H1 (cell line): ENCODE measurements around the gene SERINC4. TPM values are rescaled to one million over a fixed set of nuclear protein-coding genes. Genes with fewer than 3 reads are reported as not detected.

Experiments used
- CTCF ChIA-PET: fragments of 300-600 bp; sonication (Branson Sonifier 250); formaldehyde crosslinking; loops from one replicate; lab custom pipeline; 2021; ENCODE audit not compliant: partially characterized antibody; lab: Charles Lee
- POLR2A ChIA-PET: fragments of 300-600 bp; sonication (Branson Sonifier 250); formaldehyde crosslinking; loops from one replicate; lab custom pipeline; 2021; ENCODE audit warnings: inconsistent platforms; ENCODE audit not compliant: partially characterized antibody; lab: Charles Lee
- DNase-seq, 2 experiments: peaks; one replicate each; pipeline versions ENCODE4 v3.0.0 to v3.0.0-alpha.2; 2010 to 2022; ENCODE audit warnings: low spot score in 2 of 2, low read depth in 1 of 2, mixed read lengths in 1 of 2
- FAIRE-seq: peaks from 2 replicates; lab custom pipeline; 2011; peaks lifted over from hg19 to GRCh38; lab: Jason Lieb, UNC
- H2AFZ ChIP-seq: 2 replicates; pipeline ENCODE4 v1.8.1; 2012; ENCODE audit warnings: low read length, inconsistent platforms
- H2AK5ac ChIP-seq: 2 replicates; pipeline ENCODE4 v1.6.1; 2013; ENCODE audit warnings: low read depth, low read length
- H2BK120ac ChIP-seq: replicated peaks from 2 replicates; pipeline ENCODE3; 2013; ENCODE audit warnings: low read depth, low read length, inconsistent platforms
- H2BK12ac ChIP-seq: 2 replicates; pipeline ENCODE4 v1.6.1; 2013; ENCODE audit warnings: low read depth, low read length
- H2BK15ac ChIP-seq: 2 replicates; pipeline ENCODE4 v1.6.1; 2013; ENCODE audit warnings: low read length
- H2BK20ac ChIP-seq: 2 replicates; pipeline ENCODE4 v1.6.1; 2013; ENCODE audit warnings: low read length
- H2BK5ac ChIP-seq: 2 replicates; pipeline ENCODE4 v1.6.1; 2013; ENCODE audit warnings: low read depth, low read length
- H3K14ac ChIP-seq: 2 replicates; pipeline ENCODE4 v1.6.1; 2013; ENCODE audit warnings: inconsistent platforms; ENCODE audit not compliant: insufficient read length
- H3K18ac ChIP-seq: 2 replicates; pipeline ENCODE4 v1.6.1; 2013; ENCODE audit warnings: low read length; ENCODE audit errors: extremely low read depth
- H3K23ac ChIP-seq: 2 replicates; pipeline ENCODE4 v1.6.1; 2013; ENCODE audit warnings: inconsistent platforms; ENCODE audit not compliant: insufficient read length
- H3K23me2 ChIP-seq: 2 replicates; pipeline ENCODE4 v1.6.1; 2013; ENCODE audit warnings: low read depth, low read length
- H3K27ac ChIP-seq: 2 replicates; pipeline ENCODE4 v1.6.1; 2011; ENCODE audit warnings: low read depth, low read length, inconsistent platforms
- H3K27me3 ChIP-seq, 4 experiments: replicated peaks in 1 of 4; 1 replicate in 1 of 4; 2 replicates in 3 of 4; pipeline versions ENCODE4 v1.6.1 to v1.8.1; 2011 to 2013; ENCODE audit warnings: low read length in 3 of 4, mild to moderate bottlenecking in 3 of 4, inconsistent platforms in 2 of 4, mixed read lengths in 2 of 4, moderate library complexity in 1 of 4; ENCODE audit not compliant: control insufficient read depth in 3 of 4, insufficient read depth in 3 of 4; ENCODE audit errors: extremely low read depth in 1 of 4
- H3K36me3 ChIP-seq, 4 experiments: 2 replicates each; pipeline versions ENCODE4 v1.6.1 to v1.8.1; 2011 to 2013; ENCODE audit warnings: mild to moderate bottlenecking in 4 of 4, low read length in 3 of 4, moderate library complexity in 2 of 4, control low read depth in 1 of 4, inconsistent platforms in 1 of 4; ENCODE audit not compliant: insufficient read depth in 4 of 4, control insufficient read depth in 2 of 4
- H3K4ac ChIP-seq: replicated peaks from 2 replicates; pipeline ENCODE3; 2013; ENCODE audit warnings: low read length, low read depth, mixed read lengths, inconsistent platforms; ENCODE audit not compliant: insufficient read length
- H3K4me1 ChIP-seq, 4 experiments: replicated peaks in 1 of 4; 1 replicate in 1 of 4; 2 replicates in 3 of 4; pipeline versions ENCODE4 v1.6.1 to v1.8.1; 2011 to 2013; ENCODE audit warnings: low read length in 3 of 4, inconsistent platforms in 2 of 4, mixed read lengths in 1 of 4; ENCODE audit not compliant: insufficient read depth in 4 of 4, control insufficient read depth in 3 of 4
- H3K4me2 ChIP-seq, 2 experiments: 2 replicates each; pipeline versions ENCODE4 v1.6.1 to v1.8.1; 2011 to 2013; ENCODE audit warnings: low read depth in 2 of 2, low read length in 2 of 2, control low read depth in 1 of 2, inconsistent platforms in 1 of 2, mild to moderate bottlenecking in 1 of 2; ENCODE audit not compliant: insufficient read depth in 1 of 2
- H3K4me3 ChIP-seq, 4 experiments: fragments of 200-600, 300-600 bp in 1 of 4; sonication (generic), shearing (Covaris generic), sonication (Bioruptor Twin) in 1 of 4; 2 replicates each; pipeline versions ENCODE4 v1.5.1 to v1.8.1; 2011 to 2016; ENCODE audit warnings: low read length in 4 of 4, low read depth in 3 of 4, control low read depth in 2 of 4, inconsistent platforms in 2 of 4, mild to moderate bottlenecking in 2 of 4, mixed read lengths in 1 of 4, moderate library complexity in 1 of 4; ENCODE audit not compliant: insufficient read depth in 2 of 4; ENCODE audit errors: extremely low read depth in 1 of 4
- H3K56ac ChIP-seq: replicated peaks from 2 replicates; pipeline ENCODE3; 2013; ENCODE audit warnings: low read depth, mild to moderate bottlenecking, mixed read lengths, low read length, inconsistent platforms; ENCODE audit not compliant: insufficient read length
- H3K79me1 ChIP-seq: 2 replicates; pipeline ENCODE4 v1.6.1; 2013; ENCODE audit warnings: low read depth, low read length, control low read depth
- H3K79me2 ChIP-seq, 2 experiments: 2 replicates each; pipeline versions ENCODE4 v1.6.1 to v1.8.1; 2012 to 2013; ENCODE audit warnings: low read length in 2 of 2, mild to moderate bottlenecking in 2 of 2, inconsistent platforms in 1 of 2; ENCODE audit not compliant: insufficient read depth in 2 of 2, control insufficient read depth in 1 of 2
- H3K9ac ChIP-seq, 4 experiments: replicated peaks in 1 of 4; 1 replicate in 1 of 4; 2 replicates in 3 of 4; pipeline versions ENCODE4 v1.6.1 to v1.8.1; 2011 to 2013; ENCODE audit warnings: low read depth in 3 of 4, low read length in 3 of 4, control low read depth in 2 of 4, mild to moderate bottlenecking in 2 of 4, moderate library complexity in 2 of 4, inconsistent platforms in 1 of 4; ENCODE audit errors: extremely low read depth in 1 of 4
- H3K9me3 ChIP-seq, 2 experiments: 2 replicates each; pipeline versions ENCODE4 v1.6.1 to v1.8.1; 2012 to 2013; ENCODE audit warnings: mild to moderate bottlenecking in 2 of 2, moderate library complexity in 2 of 2, control low read depth in 1 of 2, inconsistent platforms in 1 of 2, low read depth in 1 of 2, low read length in 1 of 2, mixed read lengths in 1 of 2; ENCODE audit not compliant: insufficient read depth in 2 of 2
- H4K20me1 ChIP-seq, 2 experiments: replicated peaks in 1 of 2; 2 replicates each; pipeline versions ENCODE3 to v1.8.1; 2011 to 2013; ENCODE audit warnings: inconsistent platforms in 2 of 2, low read length in 2 of 2, mild to moderate bottlenecking in 1 of 2; ENCODE audit not compliant: insufficient read depth in 2 of 2, control insufficient read depth in 1 of 2
- H4K5ac ChIP-seq: 2 replicates; pipeline ENCODE4 v1.6.1; 2013; ENCODE audit warnings: low read length, low read depth, mixed read lengths, inconsistent platforms; ENCODE audit not compliant: insufficient read length
- H4K8ac ChIP-seq: 2 replicates; pipeline ENCODE4 v1.8.0; 2013; ENCODE audit warnings: mild to moderate bottlenecking, moderate library complexity, low read length, inconsistent platforms; ENCODE audit not compliant: insufficient read depth; ENCODE audit errors: extremely low read depth
- H4K91ac ChIP-seq: replicated peaks from 2 replicates; pipeline ENCODE3; 2013; ENCODE audit warnings: low read length, mixed read lengths, inconsistent platforms; ENCODE audit not compliant: insufficient read length
- BACH1 ChIP-seq: IDR thresholded peaks from 2 replicates; pipeline ENCODE4 v1.6.1; 2012; ENCODE audit warnings: low read length, improper control_type of control experiment
- BRCA1 ChIP-seq: IDR thresholded peaks from 2 replicates; pipeline ENCODE4 v1.6.1; 2012; ENCODE audit warnings: low read depth, low read length, improper control_type of control experiment
- EGR1 ChIP-seq: IDR thresholded peaks from 2 replicates; pipeline ENCODE4 v1.6.1; 2011; ENCODE audit warnings: low read depth, low read length, borderline replicate concordance
- EP300 ChIP-seq, 2 experiments: IDR thresholded peaks; 1 replicate in 1 of 2; 2 replicates in 1 of 2; pipeline ENCODE4 v1.6.1; 2011 to 2012; ENCODE audit warnings: low read depth in 2 of 2, low read length in 2 of 2, mild to moderate bottlenecking in 2 of 2, borderline replicate concordance in 1 of 2, inconsistent platforms in 1 of 2, moderate library complexity in 1 of 2
- KDM4A ChIP-seq: IDR thresholded peaks from one replicate; pipeline ENCODE4 v1.7.1; 2012; ENCODE audit warnings: low read depth, mild to moderate bottlenecking, moderate library complexity, low read length, inconsistent platforms; ENCODE audit not compliant: severe bottlenecking
- SIN3A ChIP-seq, 2 experiments: IDR thresholded peaks in 1 of 2; conservative IDR thresholded peaks in 1 of 2; 2 replicates each; pipeline ENCODE4 v1.6.1; 2011 to 2012; ENCODE audit warnings: low read length in 2 of 2, improper control_type of control experiment in 1 of 2, low read depth in 1 of 2, mild to moderate bottlenecking in 1 of 2
- SIX5 ChIP-seq: IDR thresholded peaks from 2 replicates; pipeline ENCODE4 v1.6.1; 2011; ENCODE audit warnings: mild to moderate bottlenecking, low read depth, low read length
- USF2 ChIP-seq: IDR thresholded peaks from 2 replicates; pipeline ENCODE4 v1.6.1; 2011; ENCODE audit warnings: low read length, improper control_type of control experiment
- WGBS, 2 experiments: shearing (Covaris generic) in 1 of 2; methylation state at CpG; one replicate each; pipeline versions ENCODE4 v1.1.6 to v1.1.7; 2013 to 2015; ENCODE audit warnings: low lambda C conversion rate in 2 of 2, mixed read lengths in 2 of 2, inconsistent platforms in 1 of 2, low coverage in 1 of 2, missing lambda C conversion rate in 1 of 2; ENCODE audit not compliant: insufficient replicate concordance in 2 of 2, insufficient coverage in 1 of 2, insufficient read length in 1 of 2; ENCODE audit errors: extremely low coverage in 1 of 2, missing lambda C conversion rate in 1 of 2; 5-methylcytosine and 5-hydroxymethylcytosine counted together
- polyA plus RNA-seq, 7 experiments: library from polyadenylated mRNA; depleted of rRNA in 3 of 7; stranded (reverse) in 5 of 7; unstranded in 2 of 7; fragments of >200 nt in 5 of 7; fragments of 200-250 nt in 2 of 7; gene quantifications; 1 replicate in 5 of 7; 2 replicates in 1 of 7; 4 replicates in 1 of 7; pipeline versions ENCODE4 v1.2.1 to v1.2.3, GENCODE V29; 2011 to 2013; ENCODE audit warnings: missing spikeins in 2 of 7, mixed read lengths in 2 of 7
- total RNA-seq: library from RNA; stranded (reverse); fragmentation: NEBNext Ultra II Directional; extraction: Animal tissue kit (Norgen Biotek cat#: 25700); gene quantifications from 2 replicates; pipeline ENCODE4 v1.2.1, GENCODE V29; 2021

SERINC4 gene
- total and polyA plus RNA-seq, 2 of the 8 experiments (the other 6 are each of a cell fraction or from before 2014, with no cell fraction given) = 0.08 TPM; not detected in 1

DNA sequence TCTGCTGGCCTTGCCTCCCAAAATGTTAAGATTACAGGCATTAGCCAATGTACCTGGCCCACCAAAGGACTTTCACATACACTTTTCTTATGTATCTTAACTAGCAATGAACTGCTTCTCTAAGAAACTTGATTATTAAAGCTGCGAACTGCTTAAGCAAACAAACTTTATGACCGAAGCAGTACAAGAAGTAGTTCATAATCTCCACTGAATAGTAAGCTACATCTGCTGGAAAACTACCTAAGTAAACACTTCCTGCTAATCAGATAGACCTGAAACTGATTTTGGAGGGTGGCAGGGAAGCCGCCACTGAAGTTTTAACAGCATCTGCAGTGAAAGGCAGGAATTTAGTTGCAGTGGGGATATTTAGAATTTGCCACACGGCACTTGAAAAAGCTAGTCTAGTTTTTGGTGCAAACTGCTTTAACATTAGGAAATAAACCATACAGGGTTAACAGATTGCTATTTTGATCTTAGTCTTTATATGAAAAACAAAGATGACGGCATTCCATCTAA is 8.5 kb upstream of the SERINC4 start:
- Histone ChIP-seq H2BK20ac (no peak overlapping the region), H3K79me2 (no peaks in the 10 kb centered on the region), H3K4ac (no peak overlapping the region), H2BK12ac (no peak overlapping the region), H4K91ac (no peak overlapping the region), H2BK120ac (no peak overlapping the region), H3K79me1 (no peaks in the 10 kb centered on the region), H3K4me3 (no peak overlapping the region), H3K36me3 (peaks cover 26 to 86% (median 66%) of the 10 kb centered on the region in 4 experiments), H3K23me2 (no peaks in the 10 kb centered on the region), H3K27ac (no peak overlapping the region), H4K8ac (no peak overlapping the region), H3K4me2 (no peak overlapping the region), H2BK15ac (no peak overlapping the region), H3K9ac (no peak overlapping the region), H2AK5ac (no peak overlapping the region), H3K9me3 (no peaks in the 10 kb centered on the region), H3K18ac (no peak overlapping the region), H3K27me3 (peaks cover 0 to 1% (median 0%) of the 10 kb centered on the region in 4 experiments; a peak in 1 of 7 replicates), H4K20me1 (peaks cover 0 to 1% of the 10 kb centered on the region in 2 experiments), H4K5ac (no peak overlapping the region), H3K23ac (no peak overlapping the region), H3K56ac (no peak overlapping the region), H2AFZ (no peak overlapping the region), H2BK5ac (no peak overlapping the region), H3K4me1 (no peaks in the 10 kb centered on the region), H3K14ac (no peak overlapping the region)
- FAIRE-seq (no peak), DNase-seq (no peak)
- POLR2A ChIA-PET = interaction anchor here (6.5 kb wide), 1 partner anchor 10 kb away, joined by 71 read pairs; the partner anchor contains the start of genes HYPK and SERINC4
- TF ChIP-seq BACH1 (no peak), SIX5 (no peak), SIN3A (conservative IDR thresholded peaks at IDR 0.05 in 1 of 2, IDR thresholded peaks at IDR 0.05 in 1 of 2; ENCODE audit: low read depth in 1 of 2, low read length in 2 of 2) (no peak), USF2 (no peak), EP300 (IDR thresholded peaks at IDR 0.05; ENCODE audit: borderline replicate concordance in 1 of 2, low read depth in 2 of 2, low read length in 2 of 2) (no peak), EGR1 (no peak), KDM4A (no peak), BRCA1 (no peak)
- WGBS, 2 experiments = 95% methylated on average over 5 of the region's 5 CpGs; no CpG with 5 or more reads in 1 of the 2 experiments
- CTCF ChIA-PET = interaction anchor here (1.2 to 1.3 kb wide), 2 partner anchors 38 to 40 kb away, joined by 4 read pairs; no protein-coding TSS in a partner anchor
